A549 (cell line): ENCODE data around the gene FADS1.

ENCODE experiments used
- BHLHE40 ChIP-seq: IDR thresholded peaks from 2 replicates; pipeline ENCODE4 v1.6.1; 2012; ENCODE audit warnings: low read depth, low read length, inconsistent platforms
- CTCF ChIP-seq: fragments of >200 bp; sonication (Bioruptor Twin); formaldehyde crosslinking; IDR thresholded peaks from 3 replicates; pipeline ENCODE4 v1.5.1; 2016
- E2F6 ChIP-seq: IDR thresholded peaks from 2 replicates; pipeline ENCODE4 v1.6.1; 2012; ENCODE audit warnings: low read depth, borderline replicate concordance
- ESRRA ChIP-seq: fragments of 150-350 bp; IDR thresholded peaks from 2 replicates; pipeline ENCODE4 v1.6.1; 2014; ENCODE audit warnings: mild to moderate bottlenecking, low read length, borderline replicate concordance
- JUNB ChIP-seq: fragments of >200 bp; sonication (Bioruptor Twin); formaldehyde crosslinking; IDR thresholded peaks from 2 replicates; pipeline ENCODE4 v1.6.1; 2016
- MAFK ChIP-seq: fragments of 450-650 bp; IDR thresholded peaks from 2 replicates; pipeline ENCODE4 v1.6.1; 2014; ENCODE audit not compliant: partially characterized antibody
- MAX ChIP-seq: IDR thresholded peaks from 2 replicates; pipeline ENCODE4 v1.6.1; 2012
- NPAS2 ChIP-seq: fragments of 250-450 bp; sonication (Bioruptor Pico); IDR thresholded peaks from 2 replicates; pipeline ENCODE4 v1.8.0; 2022; ENCODE audit warnings: mild to moderate bottlenecking, moderate library complexity, borderline replicate concordance
- POLR2A ChIP-seq: IDR thresholded peaks from 2 replicates; pipeline ENCODE4 v1.6.1; 2012; ENCODE audit warnings: mild to moderate bottlenecking, low read length
- POLR2AphosphoS2 ChIP-seq: conservative IDR thresholded peaks from 2 replicates; pipeline ENCODE4 v1.6.1; 2012; ENCODE audit warnings: low read length, improper control_type of control experiment, inconsistent platforms
- RAD21 ChIP-seq, 2 experiments: fragments of >200 bp in 1 of 2; sonication (Bioruptor Twin) in 1 of 2; formaldehyde crosslinking in 1 of 2; IDR thresholded peaks in 1 of 2; conservative IDR thresholded peaks in 1 of 2; 2 replicates in 1 of 2; 3 replicates in 1 of 2; pipeline ENCODE4 v1.6.1; 2012 to 2018; ENCODE audit warnings: inconsistent platforms in 1 of 2
- REST ChIP-seq: fragments of 200-600 bp; sonication (generic); IDR thresholded peaks from 2 replicates; pipeline ENCODE4 v1.6.1; 2016; ENCODE audit warnings: antibody characterized with exemption, mild to moderate bottlenecking, moderate library complexity
- RNF2 ChIP-seq: fragments of 200-600 bp; sonication (generic); IDR thresholded peaks from 2 replicates; pipeline ENCODE4 v1.6.1; 2016; ENCODE audit warnings: low read depth, mild to moderate bottlenecking, antibody characterized with exemption, moderate library complexity, borderline replicate concordance
- TFCP2L1 ChIP-seq: fragments of 250-450 bp; sonication (Bioruptor Pico); IDR thresholded peaks from 2 replicates; pipeline ENCODE4 v1.5.0; 2021; ENCODE audit warnings: mild to moderate bottlenecking

- TF ChIP-seq CTCF (no peak), TFCP2L1 (no peak), MAFK (no peak), REST (no peak), POLR2A (no peak), BHLHE40 (no peak), E2F6 (no peak), NPAS2 (CRISPR knock-in tag) (no peak), ESRRA (no peak), RNF2 (no peak), JUNB (no peak), MAX (no peak), RAD21 (conservative IDR thresholded peaks at IDR 0.05 in 1 of 2, IDR thresholded peaks at IDR 0.05 in 1 of 2) (no peak), POLR2AphosphoS2 (no peak)
Observed at GRCh38 chr11:61850687-61851086, 33.9 kb upstream of the FADS1 start.
